Stimulated activated naive CD8-positive, alpha-beta T cell treated with anti-CD3 and anti-CD28 coated beads, Interleukin-15, Interleukin-2, amounts not matched to agents 100 U/mL and 50 U/mL, for 24 hours (primary cell): Measurements from ENCODE around the gene ZNF576.
"Not testable (repeated sequence)": the region's sequence is repeated elsewhere in the genome, so short reads cannot be mapped to it uniquely, and the experiment has no call there.

Experiments
- ATAC-seq: fragments of 150-1000 bp; cut with Tn5 transposase; one replicate; pipeline ENCODE4 v1.10.0; 2021
- DNase-seq: peaks from one replicate; pipeline ENCODE4 v3.0.0; 2021

Gene ZNF576

DNA sequence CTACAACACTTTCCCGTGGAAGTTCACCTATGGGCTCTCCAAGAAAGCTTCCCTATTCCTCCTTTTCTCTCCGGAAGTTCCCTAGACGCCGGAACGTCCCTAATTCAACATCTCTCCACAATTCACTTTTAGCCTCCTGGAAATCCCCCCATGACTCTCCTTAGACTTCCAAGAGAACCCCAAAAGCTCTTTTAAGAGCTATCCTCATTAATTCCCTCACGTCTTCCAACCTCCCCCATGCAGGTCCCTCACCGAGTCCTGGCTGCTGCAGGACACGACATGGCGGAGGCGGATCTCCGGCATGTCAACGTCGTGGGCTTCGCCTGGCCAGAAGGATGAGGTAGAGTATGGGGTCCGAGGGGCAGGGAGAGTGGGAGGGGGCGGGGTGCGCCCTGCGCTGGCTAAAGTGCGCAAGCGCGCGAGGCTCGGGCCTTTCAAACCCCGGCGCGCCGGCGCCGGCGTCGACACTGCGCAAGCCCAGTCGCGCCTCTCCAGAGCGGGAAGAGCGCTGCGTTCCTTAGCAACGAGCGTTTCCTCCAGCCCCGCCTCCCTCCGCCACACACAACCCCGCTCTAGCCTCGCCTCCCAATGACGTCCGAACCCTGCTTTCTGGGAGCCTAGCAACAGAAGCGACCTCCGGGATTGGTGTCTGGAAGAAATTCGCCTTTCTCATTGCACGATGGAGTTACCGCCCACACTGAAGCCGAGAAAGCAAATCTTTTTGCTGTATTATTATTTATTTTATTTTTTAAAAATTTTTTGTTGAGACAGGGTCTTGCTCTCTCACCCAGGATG is 21.0 kb upstream of the ZNF576 start, which contains the start of the genes PINLYP and XRCC1:
Gene PINLYP, plus strand, starts transcription at position 646 of the 795 bp plus-strand sequence. CDS start 1,391 bp downstream, outside the sequence.
Gene XRCC1, minus strand, starts transcription at position 372 of the 795 bp plus-strand sequence. Its CDS starts 69 bp downstream, at position 303.
- peak; percentile 98 for ATAC-seq

DNA sequence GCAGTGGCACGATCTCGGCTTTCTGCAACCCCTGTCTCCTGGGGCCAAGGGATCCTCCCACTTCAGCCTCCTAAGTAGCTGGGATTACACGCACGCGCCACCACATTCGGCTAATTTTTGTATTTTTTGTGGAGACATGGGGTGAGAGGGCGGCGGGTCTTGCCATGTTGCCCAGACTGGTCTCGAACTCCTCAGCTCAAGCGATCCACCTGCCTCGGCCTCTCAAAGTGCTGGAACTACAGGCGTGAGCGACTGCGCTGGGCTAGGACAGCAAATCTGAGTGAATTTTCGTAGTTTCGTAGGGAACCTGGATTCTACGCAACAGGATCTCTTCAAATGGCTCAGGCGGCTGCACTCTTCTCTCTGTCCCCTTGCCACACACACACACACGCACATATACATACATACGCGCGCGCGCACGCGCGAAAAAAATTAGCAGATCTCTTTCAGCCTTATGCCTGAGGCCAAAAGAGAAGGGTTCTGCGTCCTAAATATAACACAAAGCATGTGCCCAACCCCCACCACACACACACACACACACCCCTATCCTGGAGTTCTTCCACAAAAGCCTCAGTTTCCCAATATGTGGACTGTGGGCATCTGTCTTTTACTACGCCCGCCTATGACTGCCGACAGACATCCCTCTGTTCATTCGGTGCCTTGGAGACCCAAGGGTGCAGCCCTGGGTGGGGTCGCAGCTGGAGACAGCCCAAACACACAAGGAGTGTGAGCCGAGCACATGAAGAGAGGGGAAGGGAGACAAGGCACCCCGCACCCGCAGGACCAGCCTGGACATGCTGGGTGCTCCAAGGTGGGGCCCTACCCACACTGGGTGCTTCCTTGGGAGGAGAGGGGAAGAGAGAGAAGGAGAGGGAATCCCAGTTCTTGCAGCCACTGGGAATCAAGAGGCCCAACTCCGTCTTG is 20.2 kb upstream of the ZNF576 start:
- peak; percentile 30 for DNase-seq
- no peak for ATAC-seq

More for the DNA sequence above, 21.0 kb upstream of the ZNF576 start, which contains the start of the genes PINLYP and XRCC1:
- peak; percentile 97 for DNase-seq

DNA sequence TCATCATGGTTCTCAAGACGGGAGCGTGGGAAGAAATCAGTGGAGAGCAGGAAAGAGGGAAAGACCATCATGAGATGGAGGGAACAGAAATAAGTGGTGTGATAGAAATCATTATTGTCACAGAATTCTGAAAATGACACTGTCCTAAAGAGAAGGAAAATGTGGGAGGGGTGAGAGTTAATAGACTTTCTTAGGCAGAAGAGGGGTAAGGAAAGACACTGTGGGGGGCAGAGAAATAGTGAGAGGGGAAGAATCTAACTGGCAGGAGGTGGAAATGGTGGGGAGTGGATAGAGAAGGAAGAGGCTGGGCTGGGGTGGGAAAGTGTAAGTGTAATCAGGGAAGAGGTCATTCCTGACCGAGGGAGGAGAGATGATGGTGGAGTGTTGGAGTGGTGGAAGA is 17.6 kb upstream of the ZNF576 start:
- ATAC-seq, result no peak
- no peak for DNase-seq

DNA sequence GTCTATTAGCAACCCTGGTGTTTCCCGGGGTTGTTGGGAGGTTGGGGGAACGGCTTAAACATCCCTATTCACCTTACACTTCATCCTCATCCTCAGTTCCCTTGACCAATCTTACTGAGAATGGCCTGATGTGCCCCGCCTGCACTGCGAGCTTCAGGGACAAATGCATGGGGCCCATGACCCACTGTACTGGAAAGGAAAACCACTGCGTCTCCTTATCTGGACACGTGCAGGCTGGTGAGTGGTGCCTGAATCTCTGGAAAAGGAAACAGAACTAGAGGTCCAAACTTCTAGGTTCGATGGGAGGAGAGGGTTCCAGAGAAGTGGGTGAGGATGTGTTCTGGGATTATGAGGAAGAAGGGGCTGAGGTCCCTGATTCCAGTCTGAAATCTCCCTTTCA is 14.9 kb upstream of the ZNF576 start:
- no peak for ATAC-seq
- DNase-seq, result no peak

DNA sequence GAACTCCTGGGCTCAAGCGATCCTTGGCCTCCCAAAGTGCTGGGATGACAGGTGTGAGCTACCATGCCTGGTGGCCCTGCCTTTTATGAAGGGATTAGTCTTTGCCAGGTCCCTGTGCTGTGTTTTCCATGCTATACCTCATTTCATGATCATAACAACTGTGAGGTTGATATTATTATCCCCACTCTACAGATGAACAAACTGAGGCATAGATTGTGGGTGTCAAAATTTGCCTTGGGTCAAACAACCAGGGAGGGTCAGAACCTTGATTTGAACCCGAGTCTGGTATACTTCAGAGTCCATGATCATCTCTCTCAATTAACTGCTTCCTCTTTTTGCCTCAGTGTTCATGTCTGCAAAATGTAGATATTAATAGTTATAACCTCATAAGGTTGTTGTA is 13.9 kb upstream of the ZNF576 start:
- no peak for DNase-seq
- no peak for ATAC-seq

DNA sequence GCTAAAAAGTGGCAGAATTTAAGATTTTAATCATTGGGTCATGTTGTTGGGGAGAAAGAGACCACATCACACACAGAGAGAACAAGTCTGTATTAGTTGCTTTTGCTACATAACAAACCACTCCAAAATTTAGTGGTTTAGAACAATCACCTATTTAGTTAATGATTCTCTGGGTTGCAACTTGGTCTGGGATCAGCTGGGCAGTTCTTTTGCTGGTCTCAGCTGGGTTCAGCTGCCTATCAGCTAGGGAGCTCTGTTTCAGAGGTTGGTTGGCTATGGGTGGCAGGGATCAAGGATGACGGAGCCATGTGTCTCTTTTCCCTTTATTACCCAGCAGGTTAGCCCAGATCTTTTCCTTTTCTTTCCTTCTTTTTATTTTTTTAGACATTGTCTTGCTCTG is 11.9 kb upstream of the ZNF576 start:
- DNase-seq (no peak), ATAC-seq (no peak)

DNA sequence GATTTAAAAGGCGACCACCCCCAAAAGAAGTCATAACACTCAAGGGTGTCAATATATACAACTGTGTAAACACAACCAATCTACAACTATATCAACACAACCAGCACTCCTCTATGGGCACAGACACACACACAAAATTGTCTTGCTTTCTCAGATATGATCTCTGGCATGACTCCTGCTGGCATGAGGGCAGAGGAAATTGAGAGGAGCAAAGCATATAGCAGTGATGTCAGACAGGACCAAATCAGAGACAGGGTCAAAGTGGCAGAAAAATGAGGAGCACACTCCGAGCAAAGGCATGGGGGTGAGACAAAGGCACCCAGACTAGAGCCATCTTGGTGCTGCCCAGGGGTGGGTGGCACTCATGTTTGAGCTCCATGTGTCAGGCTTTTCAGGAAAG is 10.0 kb upstream of the ZNF576 start:
- DNase-seq (no peak), ATAC-seq (no peak)

DNA sequence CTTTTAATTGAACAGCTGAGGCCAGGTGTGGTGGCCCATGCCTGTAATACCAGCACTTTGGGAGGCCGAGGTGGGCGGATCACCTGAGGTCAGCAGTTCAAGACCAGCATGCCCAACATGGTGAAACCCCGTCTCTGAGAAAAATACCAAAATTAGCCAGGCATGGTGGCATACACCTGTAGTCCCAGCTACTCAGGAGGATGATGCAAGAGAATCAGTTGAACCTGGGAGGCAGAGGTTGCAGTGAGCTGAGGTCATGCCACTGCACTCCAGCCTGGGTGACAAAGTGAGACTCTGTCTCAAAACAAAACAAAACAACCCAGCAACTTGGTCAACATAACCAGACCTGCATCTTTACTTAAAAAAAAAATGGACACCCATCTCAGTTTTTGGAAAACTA is 9.4 kb upstream of the ZNF576 start:
- ATAC-seq, DNase-seq: not testable (repeated sequence)

DNA sequence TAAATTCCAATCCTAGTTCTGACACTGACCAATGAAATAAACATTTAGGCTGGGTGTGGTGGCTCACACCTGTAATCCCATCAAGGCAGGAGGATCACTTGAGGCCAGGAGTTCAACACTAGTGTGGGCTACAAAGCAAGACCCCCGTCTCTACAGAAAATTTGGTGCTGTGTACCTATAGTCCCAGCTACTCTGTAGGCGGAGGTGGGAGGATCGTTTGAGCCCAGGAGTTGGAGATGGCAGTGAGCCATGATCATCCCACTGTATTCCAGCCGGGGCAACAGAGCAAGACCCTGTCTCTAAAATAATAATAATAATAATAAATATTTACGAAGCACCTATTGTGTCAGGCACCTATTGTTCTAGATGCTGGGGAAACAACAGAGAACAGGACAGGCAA is 7.1 kb upstream of the ZNF576 start:
- DNase-seq, result no peak
- ATAC-seq, result no peak

DNA sequence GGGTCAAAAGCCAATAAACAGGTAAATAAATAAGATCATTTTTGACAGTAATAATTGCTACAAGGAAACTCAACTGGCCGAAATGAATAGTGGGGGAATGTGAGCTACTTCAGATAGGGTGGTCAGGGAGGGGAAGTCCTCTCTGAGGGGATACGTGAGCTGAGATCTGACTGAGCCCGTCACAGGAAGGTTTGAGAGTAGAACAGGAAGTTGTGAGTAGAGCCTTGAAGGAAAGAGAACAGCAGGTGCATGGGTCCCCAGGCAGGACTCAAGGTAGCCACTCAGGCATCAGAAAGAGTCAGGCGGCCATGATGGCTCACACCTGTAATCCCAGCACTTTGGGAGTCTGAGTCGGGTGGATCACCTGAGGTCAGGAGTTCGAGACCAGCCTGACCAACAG is 6.7 kb upstream of the ZNF576 start:
- DNase-seq, result no peak
- no peak for ATAC-seq

DNA sequence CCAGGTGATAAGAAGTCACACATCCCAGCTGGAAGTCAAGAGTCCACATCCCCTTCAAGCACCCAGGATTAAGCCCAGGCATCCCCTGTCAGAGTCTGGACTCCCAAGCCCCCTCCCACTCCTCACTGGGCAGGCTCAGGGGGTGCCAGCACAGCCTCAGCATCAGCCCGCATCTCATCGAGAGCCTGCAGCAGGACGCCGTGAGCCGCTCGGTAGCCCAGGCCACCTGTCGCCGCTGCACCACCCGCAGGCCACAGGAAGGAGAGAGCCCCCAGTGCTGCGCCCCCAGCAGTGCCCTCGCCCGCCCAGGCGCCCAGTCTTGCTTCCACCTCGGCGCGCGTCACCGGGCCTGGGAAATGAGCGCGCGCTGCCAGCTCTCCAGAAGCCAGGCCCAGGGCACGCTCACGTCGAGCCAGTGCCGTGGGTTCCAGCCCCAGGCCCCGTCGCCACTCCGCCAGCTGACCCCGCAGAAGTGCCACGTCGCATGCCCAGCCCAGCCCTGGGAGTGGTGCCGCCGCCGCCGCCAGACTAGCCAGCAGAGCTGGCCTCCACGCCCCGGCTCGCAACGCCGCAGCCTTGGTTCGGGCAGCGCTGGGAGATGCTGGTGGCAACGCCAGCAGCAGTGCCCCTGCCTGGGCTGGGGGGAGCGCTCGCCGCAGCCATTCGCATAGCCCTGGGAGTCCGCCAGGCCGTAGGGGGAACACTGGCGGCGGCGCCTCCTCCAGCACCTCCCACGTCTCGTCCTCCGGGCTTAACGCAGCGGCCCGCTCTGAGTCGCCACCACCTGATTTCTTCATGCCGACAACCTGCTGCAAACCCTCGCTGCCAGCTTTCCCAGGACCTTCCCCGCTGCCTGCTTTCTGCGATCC is 4.3 kb upstream of the ZNF576 start:
- no peak for ATAC-seq
- no peak for DNase-seq

DNA sequence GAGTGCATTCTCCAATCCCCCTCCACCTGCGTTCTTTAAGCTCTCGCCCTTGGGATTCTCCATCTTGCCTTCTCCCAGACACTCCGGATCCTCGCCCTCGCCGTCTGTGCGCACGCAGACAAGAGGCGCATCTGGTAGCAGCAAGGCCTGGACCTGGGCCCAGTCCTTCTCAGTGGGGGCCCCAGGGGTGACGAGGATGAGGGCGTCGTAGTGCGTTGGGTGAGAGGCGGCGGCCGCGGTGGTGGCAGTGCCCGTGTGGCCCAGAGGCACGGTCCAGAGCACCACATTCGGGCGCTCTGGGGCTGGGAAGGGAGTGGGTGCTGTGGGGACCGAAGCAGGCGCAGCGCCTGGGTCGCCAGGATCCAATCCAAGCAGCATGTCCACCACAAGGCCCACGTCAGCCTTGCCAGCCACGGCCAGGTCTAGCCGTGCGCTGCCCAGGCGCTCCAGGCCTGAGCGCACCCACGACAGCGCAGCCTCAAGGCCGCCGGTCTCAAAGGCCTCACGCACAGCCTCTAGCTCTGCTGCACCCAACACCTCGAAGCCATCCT is 3.5 kb upstream of the ZNF576 start:
- no peak for ATAC-seq
- DNase-seq, result no peak

DNA sequence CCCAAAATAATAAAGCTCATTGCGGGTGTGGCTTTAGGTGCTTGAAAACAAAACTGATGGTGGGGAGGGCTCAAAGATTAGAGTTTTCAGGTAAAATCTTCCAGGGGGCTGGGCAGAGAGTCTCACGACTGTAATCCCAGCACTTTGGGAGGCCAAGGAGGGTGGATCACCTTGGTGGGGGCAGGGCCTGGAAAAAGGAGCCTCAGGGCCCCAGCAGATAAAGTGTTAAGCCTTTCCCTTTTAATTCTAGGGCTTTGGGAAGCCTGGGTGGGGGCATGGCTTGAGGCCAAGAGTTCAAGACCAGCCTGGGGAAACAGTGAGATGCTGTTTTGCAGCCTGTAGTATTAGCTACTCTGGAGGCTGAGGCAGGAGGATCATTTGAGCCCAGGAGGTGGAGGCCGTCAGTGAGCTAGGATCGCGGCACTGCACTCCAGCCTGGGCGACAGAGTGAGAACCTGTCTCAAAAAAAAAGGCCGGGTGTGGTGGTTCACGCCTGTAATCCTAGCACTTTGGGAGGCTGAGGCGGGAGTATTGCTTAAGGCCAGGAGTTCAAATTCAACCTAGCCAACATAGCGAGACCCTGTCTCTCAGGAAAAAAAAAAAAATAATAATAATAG is 2.2 kb upstream of the ZNF576 start:
- ATAC-seq, result no peak
- DNase-seq, result no peak

DNA sequence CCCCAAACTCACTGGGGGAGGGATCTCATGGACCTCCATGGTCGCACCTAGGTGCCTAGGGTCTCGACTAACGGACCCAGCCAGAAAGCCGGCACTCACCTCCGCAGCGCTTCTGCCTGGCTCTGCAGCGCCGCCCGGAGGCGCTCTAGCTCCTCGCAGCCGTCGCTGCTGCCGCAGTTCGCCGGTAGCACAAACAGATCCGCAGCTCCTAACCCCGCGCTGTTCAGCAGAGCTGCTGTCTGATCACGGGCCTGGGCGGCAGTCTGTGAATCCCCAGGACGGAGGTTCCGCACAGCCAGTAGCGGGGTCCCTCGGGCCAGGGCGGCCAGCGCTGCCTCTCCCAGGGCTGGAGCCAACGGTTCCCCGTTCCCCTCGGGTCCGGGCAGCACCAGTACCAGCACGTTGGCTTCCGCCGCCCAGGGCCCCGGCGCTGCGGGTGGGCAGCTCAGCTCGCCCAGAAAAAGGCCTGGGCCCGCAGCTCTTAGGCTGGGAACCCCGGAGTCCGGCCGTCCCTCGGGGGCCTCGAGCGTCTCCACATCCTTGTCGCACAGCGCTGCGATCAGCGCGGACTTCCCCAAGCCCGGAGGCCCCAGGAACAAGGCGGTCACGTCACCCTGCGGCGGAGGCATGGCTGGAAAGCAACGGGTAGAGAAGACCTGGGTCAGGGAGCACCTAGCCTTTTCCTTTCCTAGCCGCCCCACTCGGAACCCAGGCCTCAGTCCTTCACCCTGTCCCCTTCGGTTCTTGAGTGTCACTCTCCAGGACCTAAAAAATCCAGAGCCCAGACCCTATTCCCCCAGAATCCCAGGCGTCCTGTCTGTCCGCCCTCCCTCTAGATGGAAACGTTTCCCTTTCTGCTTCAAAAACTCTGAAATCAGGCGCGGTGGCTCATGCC is 1.4 kb upstream of the ZNF576 start:
- peak; percentile 78 for DNase-seq
- peak; percentile 33 for ATAC-seq

DNA sequence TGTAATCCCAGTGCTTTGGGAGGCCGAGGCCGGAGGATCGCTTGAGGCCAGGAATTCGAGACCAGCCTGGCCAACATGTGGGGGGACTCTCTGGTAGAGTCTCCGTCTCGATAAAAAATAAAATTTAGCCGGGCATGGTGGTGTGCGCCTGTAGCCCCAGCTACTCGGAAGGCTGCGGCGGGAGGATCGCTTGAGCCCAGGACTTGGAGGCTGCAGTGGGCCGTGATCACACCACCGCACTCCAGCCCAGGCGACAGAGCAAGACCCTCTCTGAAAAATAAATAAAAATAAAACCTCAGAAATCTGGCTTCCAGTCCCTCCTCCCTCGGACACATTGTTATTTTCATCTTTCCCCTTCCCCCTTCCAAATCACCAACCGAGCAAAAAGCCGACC is 793 bp upstream of the ZNF576 start:
- DNase-seq (peak; percentile 28), ATAC-seq (no peak)

DNA sequence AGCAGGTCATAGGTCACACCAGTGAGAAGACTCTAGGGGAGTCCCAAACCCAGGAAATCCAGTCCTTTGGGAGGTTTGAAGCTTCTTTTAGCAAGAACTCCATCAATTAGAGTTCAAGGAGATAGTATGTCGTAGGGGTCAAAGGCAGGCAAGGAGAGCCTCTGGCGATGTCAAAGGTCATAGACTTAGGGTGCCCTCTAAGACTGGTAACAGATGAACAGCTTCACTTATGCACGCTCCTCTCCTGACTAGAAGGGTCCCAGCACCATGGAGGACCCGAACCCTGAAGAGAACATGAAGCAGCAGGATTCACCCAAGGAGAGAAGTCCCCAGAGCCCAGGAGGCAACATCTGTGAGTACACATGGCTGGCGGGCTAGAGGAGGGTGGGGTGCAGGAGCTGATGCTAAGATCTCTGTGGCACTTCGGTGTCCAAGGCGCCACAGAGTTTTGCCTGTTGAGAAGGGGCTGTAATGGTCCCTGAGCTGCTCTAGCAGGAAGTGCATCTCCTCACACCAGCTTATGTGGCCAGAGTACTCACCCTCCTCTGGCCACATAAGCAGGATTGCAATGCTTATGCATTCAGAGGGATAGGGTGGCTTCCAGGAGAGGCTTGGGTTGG is 557 bp downstream of the ZNF576 start:
- DNase-seq (peak; percentile 20), ATAC-seq (no peak)

DNA sequence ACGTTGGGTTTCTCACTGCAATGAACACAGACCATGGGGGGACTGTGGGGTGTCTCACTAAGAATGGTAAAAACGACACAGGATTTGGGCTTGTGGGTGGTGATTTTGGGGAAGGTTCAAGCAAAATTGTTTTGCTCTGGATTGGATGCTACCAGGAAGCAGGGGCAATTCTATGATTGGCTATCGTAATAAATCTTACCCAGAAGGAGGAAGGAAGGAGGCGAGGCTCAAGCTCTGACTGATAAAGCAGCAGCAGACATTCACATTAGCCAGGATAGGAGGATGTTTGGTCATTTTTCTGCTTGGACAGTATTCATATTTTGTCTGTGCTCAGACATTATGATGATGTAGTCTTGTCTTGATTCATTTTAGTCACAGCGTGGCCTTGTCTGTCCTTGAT is 1.5 kb downstream of the ZNF576 start:
- ATAC-seq (no peak), DNase-seq (no peak)

DNA sequence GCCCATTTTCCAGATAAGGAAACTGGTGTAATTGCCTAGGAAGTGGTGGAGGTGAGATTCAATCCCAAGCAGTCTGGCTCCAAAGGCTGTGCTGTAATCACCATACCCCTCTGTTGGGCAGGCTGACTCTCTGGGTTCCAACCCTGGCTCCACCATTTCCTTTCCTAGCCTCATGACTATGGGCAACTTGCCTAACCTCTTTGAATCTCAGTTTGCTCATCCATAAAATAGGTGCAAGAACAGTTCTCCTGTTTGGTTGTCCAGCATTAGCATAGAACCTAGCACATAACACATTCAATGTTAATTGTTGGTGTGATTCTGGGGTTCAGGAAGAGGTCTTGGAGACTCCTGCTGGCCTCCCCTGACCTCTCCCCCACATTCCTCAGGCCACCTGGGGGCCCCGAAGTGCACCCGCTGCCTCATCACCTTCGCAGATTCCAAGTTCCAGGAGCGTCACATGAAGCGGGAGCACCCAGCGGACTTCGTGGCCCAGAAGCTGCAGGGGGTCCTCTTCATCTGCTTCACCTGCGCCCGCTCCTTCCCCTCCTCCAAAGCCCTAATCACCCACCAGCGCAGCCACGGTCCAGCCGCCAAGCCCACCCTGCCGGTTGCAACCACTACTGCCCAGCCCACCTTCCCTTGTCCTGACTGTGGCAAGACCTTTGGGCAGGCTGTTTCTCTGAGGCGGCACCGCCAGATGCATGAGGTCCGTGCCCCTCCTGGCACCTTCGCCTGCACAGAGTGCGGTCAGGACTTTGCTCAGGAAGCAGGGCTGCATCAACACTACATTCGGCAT is 2.2 kb downstream of the ZNF576 start:
- DNase-seq, result no peak

More for the DNA sequence above, 2.2 kb downstream of the ZNF576 start:
- no peak for ATAC-seq
